AG04450 (cell line): Measurements from ENCODE around the gene RITA1. TPM values are rescaled to one million over a fixed set of nuclear protein-coding genes. Genes with fewer than 3 reads are reported as not detected.

Experiments used
- CTCF ChIA-PET: fragments of 300-600, 350-600 bp; formaldehyde crosslinking; extraction: SDS; loops from one replicate; lab custom pipeline; 2022; ENCODE audit warnings: antibody characterized with exemption, inconsistent platforms; lab: Charles Lee
- POLR2A ChIA-PET: fragments of 350-600 bp; formaldehyde crosslinking; extraction: SDS; loops from one replicate; lab custom pipeline; 2021; ENCODE audit warnings: antibody characterized with exemption, inconsistent platforms; lab: Yijun Ruan, JAX
- DNase-seq: peaks from one replicate; pipeline ENCODE4 v3.0.0-alpha.2; 2011; ENCODE audit warnings: low read depth, low spot score
- H3K27ac ChIP-seq: one replicate; pipeline ENCODE4 v1.5.1; 2012; ENCODE audit warnings: low read depth, low read length, control low read depth
- H3K27me3 ChIP-seq: one replicate; pipeline ENCODE4 v1.6.0; 2012; ENCODE audit warnings: low read length; ENCODE audit not compliant: control insufficient read depth, insufficient read depth
- H3K4me3 ChIP-seq: 2 replicates; pipeline ENCODE4 v1.5.1; 2011; ENCODE audit warnings: mild to moderate bottlenecking, low read depth, low read length, control low read depth
- H3K9me3 ChIP-seq: 2 replicates; pipeline ENCODE4 v1.5.1; 2012; ENCODE audit warnings: low read length; ENCODE audit not compliant: control insufficient read depth, insufficient read depth
- CTCF ChIP-seq: IDR thresholded peaks from 2 replicates; pipeline ENCODE4 v1.5.1; 2011; ENCODE audit warnings: low read depth, low read length, control low read depth, inconsistent platforms
- polyA plus RNA-seq: library from polyadenylated mRNA; depleted of rRNA; stranded (reverse); fragments of >200 nt; gene quantifications from 2 replicates; pipeline ENCODE4 v1.2.3, GENCODE V29; 2011

RITA1 gene
- polyA plus RNA-seq, 1 experiment, result 9.0 TPM

GRCh38 chr12:113221997-113222729, 36.6 kb downstream of the RITA1 start:
- POLR2A ChIA-PET, result interaction anchor here (0.6 to 2.3 kb wide), 8 partner anchors 14 to 714 kb away, joined by 3 to 11 read pairs (median 4); no protein-coding TSS in a partner anchor

GRCh38 chr12:113222730-113223531, 37.4 kb downstream of the RITA1 start:
- 0 out of 2 replicates have a peak, but pooled peaks have one; percentile 8 for TF ChIP-seq CTCF
- POLR2A ChIA-PET, result interaction anchor here (0.6 to 2.3 kb wide), 10 partner anchors 9 to 713 kb away, joined by 3 to 11 read pairs (median 6); no protein-coding TSS in a partner anchor
- CTCF ChIA-PET, result interaction anchor here (0.6 to 2.7 kb wide), 13 partner anchors 12 to 1945 kb away, joined by 3 to 14 read pairs (median 5); partner anchors contain the start of gene SDSL
- no peaks in the 10 kb centered on the region for H3K27me3 ChIP-seq
- peak overlapping the region; percentile 89 for H3K4me3 ChIP-seq
- peak; percentile 77 for DNase-seq
- no peaks in the 10 kb centered on the region; the same call in 1 of the 2 replicates for H3K9me3 ChIP-seq
- peak overlapping the region; percentile 62 for H3K27ac ChIP-seq

More at GRCh38 chr12:113221997-113222729, 36.6 kb downstream of the RITA1 start:
- DNase-seq, result no peak
- no peak for TF ChIP-seq CTCF
- peak overlapping the region; percentile 42 for H3K27ac ChIP-seq
- no peaks in the 10 kb centered on the region for H3K27me3 ChIP-seq
- H3K4me3 ChIP-seq, result peak overlapping the region; percentile 89
- no peaks in the 10 kb centered on the region; the same call in 1 of the 2 replicates for H3K9me3 ChIP-seq
- CTCF ChIA-PET, result interaction anchor here (0.6 to 2.7 kb wide), 9 partner anchors 9 to 536 kb away, joined by 3 to 14 read pairs (median 5); no protein-coding TSS in a partner anchor

GRCh38 chr12:113224955-113225354, 39.4 kb downstream of the RITA1 start:
- ChIA-PET POLR2A (no interaction called here), CTCF (interaction anchor here (1.2 kb wide), 1 partner anchor 201 kb away, joined by 3 read pairs; no protein-coding TSS in a partner anchor)
- DNase-seq, result no peak
- no peak for TF ChIP-seq CTCF
- Histone ChIP-seq H3K9me3 (no peaks in the 10 kb centered on the region; the same call in 1 of the 2 replicates), H3K27ac (no peak overlapping the region), H3K27me3 (no peaks in the 10 kb centered on the region), H3K4me3 (no peak overlapping the region)

GRCh38 chr12:113226696-113227568, 41.4 kb downstream of the RITA1 start:
- DNase-seq, result no peak
- H3K27me3 ChIP-seq, result no peaks in the 10 kb centered on the region
- POLR2A ChIA-PET, result no interaction called here
- TF ChIP-seq CTCF, result no peak
- peaks cover 6% of the 10 kb centered on the region for H3K9me3 ChIP-seq
- CTCF ChIA-PET, result interaction anchor here (1.0 kb wide), 1 partner anchor 31 kb away, joined by 4 read pairs; no protein-coding TSS in a partner anchor
- H3K4me3 ChIP-seq, result no peak overlapping the region
- H3K27ac ChIP-seq, result no peak overlapping the region
